Endothelial cell of umbilical vein (primary cell): ENCODE data around the gene LRRC73.

Experiments
- MYC ChIP-seq: IDR thresholded peaks from one replicate; pipeline ENCODE4 v1.6.1; 2011; ENCODE audit warnings: mild to moderate bottlenecking, low read depth, low read length
- POLR2A ChIP-seq: IDR thresholded peaks from 2 replicates; pipeline ENCODE4 v1.6.1; 2012; ENCODE audit warnings: low read depth, mild to moderate bottlenecking, control low read depth, low read length
- POLR2AphosphoS5 ChIP-seq: IDR thresholded peaks from 2 replicates; pipeline ENCODE4 v1.6.1; 2012; ENCODE audit warnings: low read depth, mild to moderate bottlenecking, control low read depth, low read length, moderate library complexity; ENCODE audit not compliant: insufficient read depth
- TF ChIP-seq, protein P1 (sequence below), 2 donors: IDR thresholded peaks; 1 replicate in 1 of 2; 2 replicates in 1 of 2; pipeline ENCODE4 v1.5.1; 2011; ENCODE audit warnings: low read length in 2 of 2, mild to moderate bottlenecking in 2 of 2, moderate library complexity in 2 of 2, control low read depth in 1 of 2, inconsistent platforms in 1 of 2, low read depth in 1 of 2; ENCODE audit not compliant: insufficient read depth in 1 of 2; ENCODE audit errors: extremely low read depth in 1 of 2

DNA sequence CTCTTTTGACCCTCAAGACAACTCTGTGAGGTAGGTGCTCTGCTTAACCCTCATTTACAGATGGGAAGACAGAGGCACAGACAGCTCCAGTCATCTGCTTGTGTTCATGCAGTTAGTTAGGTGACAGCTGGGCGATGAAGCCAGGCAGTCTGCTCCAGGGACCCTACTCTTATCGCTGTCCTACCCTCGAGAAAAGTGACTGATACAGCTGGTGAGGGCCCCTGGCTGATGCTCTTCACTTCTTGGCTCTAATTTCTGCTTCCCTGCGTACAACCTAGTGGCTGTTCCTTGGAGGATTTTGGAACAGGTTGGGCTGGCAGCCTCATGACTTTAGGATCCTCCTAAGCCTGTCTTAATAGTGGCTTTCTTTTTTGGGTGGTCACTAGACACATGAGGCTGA lies 41.9 kb downstream of the LRRC73 start:
- TF ChIP-seq, protein P1, sequence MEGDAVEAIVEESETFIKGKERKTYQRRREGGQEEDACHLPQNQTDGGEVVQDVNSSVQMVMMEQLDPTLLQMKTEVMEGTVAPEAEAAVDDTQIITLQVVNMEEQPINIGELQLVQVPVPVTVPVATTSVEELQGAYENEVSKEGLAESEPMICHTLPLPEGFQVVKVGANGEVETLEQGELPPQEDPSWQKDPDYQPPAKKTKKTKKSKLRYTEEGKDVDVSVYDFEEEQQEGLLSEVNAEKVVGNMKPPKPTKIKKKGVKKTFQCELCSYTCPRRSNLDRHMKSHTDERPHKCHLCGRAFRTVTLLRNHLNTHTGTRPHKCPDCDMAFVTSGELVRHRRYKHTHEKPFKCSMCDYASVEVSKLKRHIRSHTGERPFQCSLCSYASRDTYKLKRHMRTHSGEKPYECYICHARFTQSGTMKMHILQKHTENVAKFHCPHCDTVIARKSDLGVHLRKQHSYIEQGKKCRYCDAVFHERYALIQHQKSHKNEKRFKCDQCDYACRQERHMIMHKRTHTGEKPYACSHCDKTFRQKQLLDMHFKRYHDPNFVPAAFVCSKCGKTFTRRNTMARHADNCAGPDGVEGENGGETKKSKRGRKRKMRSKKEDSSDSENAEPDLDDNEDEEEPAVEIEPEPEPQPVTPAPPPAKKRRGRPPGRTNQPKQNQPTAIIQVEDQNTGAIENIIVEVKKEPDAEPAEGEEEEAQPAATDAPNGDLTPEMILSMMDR (IDR thresholded peaks at IDR 0.05; ENCODE audit: extremely low read depth in 1 of 2, insufficient read depth in 1 of 2, low read depth in 1 of 2, low read length in 2 of 2), result no peak
- TF ChIP-seq POLR2A (no peak), POLR2AphosphoS5 (no peak), MYC (no peak)
